GM19099 (cell line): ENCODE results near the gene MED27.

ENCODE experiments used
- POLR2A ChIP-seq: IDR thresholded peaks from 3 replicates; pipeline ENCODE4 v1.6.1; 2011; ENCODE audit warnings: low read depth; ENCODE audit not compliant: insufficient read length; ENCODE audit errors: extremely low read depth

The MED27 gene

DNA sequence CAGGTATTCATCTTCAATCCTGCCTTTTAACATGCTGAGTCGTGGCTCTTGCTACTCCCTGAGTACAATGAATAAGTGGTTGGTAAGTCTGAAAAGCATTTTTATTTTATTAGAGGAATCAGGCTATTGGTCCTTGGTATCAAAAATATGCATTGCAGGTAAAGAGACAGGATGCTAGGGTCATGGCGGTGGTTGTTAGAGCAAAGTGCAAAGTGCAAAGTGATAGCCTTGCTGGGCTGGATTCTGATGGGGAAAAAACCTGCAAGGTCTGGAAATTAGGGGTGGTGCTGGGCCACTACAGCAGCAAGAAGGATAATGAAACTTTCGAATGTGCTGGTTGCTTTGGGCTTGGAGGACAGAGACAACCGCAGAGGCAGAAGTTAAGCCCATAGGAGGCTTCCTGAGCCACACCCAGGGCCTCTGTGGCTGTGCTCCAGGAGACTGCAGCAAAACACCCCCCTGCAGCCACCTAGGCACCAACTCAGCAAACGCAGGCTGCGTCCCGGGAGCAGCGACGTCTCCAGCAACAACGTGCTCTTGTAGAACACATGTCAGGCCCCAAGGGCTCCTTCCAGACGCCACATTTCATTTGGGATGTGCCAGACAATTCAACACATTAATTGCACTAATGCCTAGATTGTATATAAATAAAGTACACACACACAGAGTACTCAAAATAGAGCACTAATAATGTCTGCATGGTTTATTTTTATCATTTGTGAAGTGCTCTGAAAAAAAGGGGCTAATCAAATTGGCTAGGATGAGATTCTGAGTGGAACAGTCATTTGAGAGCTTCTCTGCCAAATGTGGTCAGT is 190.0 kb downstream of the MED27 start:
- no peak for TF ChIP-seq POLR2A

DNA sequence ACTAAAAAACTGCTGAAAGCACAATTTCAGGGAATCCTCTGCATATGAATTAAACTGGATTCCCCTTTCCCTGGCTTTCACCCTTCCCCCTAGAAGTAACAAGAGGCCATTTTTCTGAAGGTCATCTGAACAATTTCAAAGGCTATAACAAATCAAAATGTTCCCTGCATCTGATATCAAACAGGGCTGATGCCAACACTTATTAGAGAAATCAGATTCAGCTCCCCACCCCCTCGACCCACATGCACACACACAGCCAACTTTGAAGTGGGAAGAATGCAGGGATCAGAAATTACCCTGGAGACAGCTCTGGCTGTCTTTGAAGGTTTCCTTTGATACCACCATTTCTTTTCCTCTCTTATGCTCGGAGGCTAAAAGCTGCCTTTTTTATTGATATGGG is 190.7 kb downstream of the MED27 start:
- TF ChIP-seq POLR2A, result no peak

DNA sequence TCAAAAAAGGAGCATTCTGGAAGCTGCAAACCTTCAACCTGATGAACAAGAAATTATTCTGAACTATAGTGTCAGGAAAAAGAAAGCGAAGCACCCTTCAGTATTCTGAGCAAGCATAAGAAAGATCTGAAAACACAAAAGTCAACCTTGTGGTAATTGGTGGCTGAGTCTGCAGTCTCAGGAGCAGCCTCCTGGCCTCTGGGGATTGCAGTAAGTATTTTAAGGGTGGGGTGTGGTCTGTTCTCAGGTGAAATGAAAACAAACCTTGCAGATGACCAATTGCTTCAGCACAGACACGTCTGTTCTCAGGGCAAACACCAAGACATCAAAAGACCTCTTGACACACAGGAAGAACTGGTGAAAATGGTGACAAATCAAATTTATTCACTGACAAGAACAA is 192.0 kb downstream of the MED27 start:
- TF ChIP-seq POLR2A, result no peak

DNA sequence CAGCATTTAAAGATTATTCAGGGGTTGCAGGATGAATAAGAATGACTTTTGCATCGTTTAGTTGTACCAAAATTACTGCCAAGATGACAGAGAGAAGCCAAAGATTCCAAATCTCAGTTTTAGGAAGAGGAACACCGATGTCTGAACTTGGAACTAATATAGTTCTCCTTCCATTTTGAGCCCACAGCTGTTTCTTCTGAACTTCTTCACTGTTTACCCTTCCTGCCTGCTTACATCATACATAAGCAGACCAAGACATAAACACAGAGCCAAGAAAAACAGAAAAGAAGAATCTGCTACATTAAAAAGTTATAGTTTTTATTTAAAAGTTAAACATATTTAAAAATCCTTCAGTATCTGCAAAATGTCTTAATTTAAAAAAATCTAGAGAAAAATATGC is 192.8 kb downstream of the MED27 start:
- TF ChIP-seq POLR2A, result no peak

DNA sequence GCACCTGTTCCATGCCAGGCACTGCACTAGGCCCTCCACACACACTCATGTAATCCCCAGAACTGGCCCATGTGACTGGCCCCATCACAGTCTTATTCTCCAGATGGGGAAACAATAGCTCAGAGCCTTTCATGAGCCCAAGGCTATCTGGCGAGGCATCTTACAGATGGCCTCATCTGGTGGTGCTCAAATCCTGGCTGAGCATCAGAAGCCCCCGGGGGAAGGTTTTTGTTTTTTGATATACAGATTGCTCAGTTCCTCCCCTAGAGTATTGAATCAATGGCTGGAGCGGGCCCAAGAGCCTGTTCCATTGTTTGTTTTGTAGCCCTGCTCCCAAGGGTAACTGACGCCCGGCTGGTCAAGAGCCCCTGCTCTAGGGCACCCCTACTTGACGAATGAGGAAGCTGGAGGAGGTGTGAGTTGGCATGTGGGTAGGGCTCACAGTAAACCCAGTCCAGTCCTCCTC is 194.5 kb downstream of the MED27 start:
- TF ChIP-seq POLR2A, result no peak

DNA sequence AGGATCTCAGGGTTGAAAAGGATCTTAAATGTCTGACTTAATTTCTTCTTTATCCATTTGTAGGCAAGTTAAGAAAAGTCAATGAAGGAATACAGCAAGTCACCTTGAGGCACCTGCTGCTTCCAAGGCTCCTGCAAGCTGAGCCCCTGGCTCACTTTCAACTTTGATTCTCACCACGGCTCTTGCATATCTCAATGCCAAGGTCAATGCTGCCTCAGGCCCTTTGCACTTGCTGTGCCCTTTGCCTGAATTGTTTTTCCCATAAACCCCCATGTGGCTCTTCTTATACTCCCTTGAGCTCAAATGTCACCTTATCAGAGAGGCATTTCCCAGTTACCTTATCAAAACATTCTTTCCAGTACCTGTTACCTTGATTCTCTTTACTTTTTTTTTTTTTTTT is 195.4 kb downstream of the MED27 start:
- TF ChIP-seq POLR2A, result no peak

DNA sequence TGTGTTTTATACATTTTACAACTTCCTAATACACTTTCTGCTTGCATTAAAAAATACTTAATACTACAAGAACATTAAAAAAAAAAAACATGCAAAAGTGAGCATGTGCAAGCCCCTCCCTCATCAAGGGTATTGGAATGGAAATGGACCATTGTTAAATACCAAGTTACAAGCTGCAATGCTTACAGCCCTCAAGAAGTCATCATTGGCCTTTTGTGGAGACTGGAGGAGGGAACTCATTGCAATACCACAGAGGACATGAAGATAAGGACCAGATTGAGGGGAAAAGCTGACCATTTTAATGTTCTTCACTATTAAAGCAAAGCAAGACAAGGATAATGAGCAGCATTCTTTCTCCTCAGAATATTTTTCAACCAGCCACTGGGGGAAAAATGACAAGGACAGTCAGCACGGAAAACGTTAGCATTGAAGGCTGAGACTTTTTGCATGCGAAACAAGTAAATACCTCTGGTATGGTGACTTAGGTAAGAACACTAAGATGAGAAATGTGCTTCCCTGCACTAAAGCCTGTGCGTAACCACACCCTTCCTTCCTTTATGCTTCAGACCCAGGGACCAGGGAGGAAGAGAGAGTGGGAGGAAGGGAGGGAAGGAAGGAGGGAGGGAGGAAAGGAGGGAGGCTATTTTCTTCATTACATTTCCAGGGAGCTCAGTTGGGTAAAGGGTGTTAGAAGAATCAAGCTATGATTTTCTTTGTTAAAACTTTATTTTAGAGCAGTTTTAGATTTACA is 198.7 kb downstream of the MED27 start:
- TF ChIP-seq POLR2A, result no peak

DNA sequence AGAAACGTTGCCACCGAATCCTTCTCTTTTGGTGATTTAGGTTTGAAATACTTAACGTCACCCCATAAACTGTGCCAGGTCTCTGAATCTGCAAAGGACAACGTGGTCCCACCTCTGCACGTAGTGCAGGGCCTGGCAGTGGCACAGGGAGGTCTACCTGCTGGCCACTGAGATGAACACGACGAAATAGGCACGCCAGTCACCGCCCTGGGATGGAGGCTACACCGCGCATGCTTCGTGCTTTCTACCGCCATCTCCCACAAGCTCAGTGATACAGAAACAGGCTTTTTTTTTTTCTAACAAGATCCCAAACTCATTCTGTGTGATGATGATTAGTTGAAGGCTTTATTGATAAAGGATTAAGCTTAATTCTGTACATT is 199.8 kb downstream of the MED27 start:
- no peak for TF ChIP-seq POLR2A

DNA sequence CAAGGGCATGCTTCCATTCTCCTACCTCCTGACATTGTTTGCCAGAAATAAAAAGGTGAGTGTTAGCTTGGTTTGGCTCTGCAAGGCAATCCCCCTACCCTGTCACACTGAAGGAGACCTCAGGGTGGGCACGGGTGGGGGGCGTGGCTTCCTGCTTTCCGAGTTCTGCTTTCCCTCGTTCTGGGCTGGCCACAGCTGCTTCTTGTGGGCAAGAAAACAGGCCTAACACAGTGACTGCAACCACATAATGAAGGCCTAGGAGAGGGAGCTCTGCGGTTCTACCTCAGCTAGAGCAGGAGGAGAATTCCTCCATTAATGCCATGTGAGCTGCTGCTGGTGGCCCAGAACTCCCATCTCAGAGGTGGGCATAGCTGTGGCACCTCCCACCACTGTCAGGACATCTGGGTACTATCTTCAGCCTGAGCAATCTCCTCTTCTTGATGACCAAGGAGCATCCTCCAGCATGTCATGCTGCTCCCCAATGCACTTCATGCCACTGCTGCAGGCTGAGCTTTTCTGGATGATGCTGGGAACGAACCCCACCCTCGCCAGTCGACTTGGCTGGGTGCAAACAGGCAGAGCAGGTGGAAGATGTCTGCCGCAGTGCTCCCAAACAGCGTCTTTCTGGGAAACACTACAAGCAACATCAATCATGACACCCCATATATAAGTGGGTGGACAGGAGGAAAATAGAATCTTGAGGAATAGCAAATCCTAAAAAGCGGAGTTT is 200.3 kb downstream of the MED27 start:
- no peak for TF ChIP-seq POLR2A

DNA sequence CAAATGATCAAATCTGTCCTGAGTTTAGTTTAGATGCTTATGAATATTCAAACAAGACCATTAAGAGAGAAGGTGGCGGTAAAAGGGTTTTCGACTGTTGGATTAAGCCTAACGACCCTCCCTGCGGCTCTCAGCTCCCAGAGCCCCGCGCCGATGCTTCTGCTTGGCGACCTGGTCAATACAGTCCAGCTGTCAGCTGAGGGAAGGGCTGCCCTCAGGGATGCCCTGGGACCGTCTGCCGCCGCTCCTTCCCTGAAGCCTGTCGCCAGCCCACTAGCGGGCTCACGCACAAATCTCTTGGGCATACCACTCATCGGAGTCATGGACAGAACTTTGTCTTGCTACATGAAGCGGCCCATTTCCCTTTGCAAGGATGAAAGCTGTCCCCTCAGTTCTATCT is 203.2 kb downstream of the MED27 start:
- TF ChIP-seq POLR2A, result no peak

DNA sequence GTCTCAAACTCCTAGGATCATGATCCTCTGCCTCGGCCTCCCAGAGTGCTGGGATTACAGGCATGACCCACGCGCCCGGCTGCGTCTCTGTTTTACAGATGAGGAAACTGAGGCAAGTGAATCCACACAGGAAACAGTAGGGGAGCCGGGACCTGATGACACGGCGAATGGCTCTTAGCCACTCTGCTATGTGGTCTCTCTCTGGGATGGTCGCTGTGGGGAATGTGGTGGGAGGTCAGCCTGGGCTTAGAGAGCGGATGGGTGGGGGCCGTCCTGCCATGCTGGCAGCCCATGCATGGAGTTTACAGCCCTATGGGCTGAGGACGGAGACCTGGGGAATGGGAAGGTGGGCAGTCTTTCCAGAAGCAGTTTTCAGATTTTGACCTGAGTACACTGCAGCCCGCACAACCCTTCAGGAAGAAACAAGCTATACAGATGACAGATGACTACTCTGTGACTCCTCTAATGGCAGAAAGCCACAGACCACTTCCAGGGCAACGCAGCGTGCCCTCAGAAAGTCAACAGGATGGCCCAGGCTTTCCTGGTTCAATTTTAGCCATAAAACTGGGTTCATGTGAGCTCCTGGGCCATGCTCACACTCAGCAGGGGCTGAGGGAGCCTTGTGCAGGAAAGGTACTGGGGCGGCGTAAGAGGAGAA is 203.7 kb downstream of the MED27 start:
- no peak for TF ChIP-seq POLR2A

DNA sequence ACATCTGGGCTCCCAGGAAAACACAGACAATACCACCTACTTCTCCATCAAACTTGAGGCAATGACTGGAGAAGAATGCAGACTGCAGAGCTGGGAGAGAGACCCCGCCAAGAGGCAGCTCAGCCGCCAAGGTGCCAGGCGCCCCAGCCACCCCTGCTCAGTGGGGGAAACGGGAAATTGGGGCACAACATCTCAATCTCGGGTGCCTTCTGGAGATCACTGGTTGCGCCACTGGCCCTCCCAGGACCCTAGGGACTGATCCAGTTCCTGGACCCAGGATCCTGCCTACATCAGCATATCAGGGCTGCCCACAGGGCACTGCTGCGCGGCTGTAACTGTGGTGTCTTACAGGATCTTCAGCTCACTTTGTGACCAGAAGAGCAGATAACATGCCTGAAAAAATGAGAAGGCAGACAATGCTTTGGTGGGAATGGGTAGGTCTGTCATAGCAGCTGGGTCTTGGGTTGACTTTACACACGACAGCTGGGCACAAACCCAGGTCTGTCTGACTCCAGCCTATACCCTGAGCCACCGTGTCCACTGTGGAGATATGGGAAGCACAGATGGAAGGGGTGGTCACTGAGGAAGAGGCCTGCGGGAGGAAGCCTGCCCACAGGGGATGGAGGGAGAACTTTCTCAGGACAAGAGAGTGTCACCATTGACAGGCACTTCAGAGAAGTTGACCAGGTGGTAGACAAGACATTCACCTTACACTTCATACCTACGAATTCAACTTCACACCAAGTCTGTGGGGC is 204.6 kb downstream of the MED27 start:
- TF ChIP-seq POLR2A, result no peak

DNA sequence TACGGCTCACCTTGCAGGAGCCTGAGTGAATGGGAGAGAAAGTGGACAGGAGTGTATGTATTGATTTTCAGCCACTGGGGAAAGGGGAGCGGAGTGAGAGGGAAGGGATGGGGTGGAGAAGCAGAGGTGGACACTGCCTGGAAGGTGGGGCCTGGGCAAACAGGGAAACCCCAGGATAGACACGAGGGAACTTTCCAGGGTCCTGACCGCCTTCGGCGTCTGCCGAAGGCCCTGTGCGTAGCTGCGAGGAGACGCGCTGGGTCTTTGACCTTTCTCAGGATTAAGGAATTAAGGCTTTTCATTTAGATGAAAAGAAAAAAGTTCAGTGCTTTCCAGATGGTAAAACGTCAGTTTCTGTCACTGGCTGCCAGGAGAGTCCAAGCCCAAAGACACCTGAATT is 205.2 kb downstream of the MED27 start:
- no peak for TF ChIP-seq POLR2A

DNA sequence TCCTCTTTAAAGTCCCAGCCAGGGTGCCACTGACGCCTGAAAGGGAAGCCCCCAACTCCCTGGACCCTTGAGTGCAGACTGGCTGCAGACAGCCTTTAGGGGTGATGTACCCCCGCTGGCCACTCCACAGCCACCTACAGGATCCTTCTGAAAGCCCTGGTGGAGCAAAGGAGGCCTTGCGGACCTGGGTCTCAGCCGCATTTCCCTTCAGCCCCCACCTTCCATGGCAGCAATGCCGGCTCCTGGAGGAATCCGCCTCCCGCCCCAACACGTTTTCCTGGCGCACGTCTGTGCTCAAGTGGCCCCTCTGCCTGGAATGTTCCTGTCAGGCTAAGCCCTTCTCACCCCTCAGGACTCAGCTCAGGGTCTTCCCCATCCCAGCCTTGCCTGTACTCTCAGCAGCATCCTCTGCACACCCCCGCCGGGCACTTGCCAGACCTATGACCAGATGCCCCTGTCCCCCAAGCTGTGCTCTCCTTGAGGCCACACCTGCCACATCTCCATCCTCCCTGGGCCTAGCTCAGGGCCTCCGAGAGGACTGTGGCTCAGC is 205.7 kb downstream of the MED27 start:
- no peak for TF ChIP-seq POLR2A
